Astrocyte of the spinal cord (primary cell): ENCODE data around the gene MGLL.

Source experiments
- DNase-seq: peaks from one replicate; pipeline ENCODE4 v3.0.0; 2011; ENCODE audit warnings: low read depth, low spot score
- H3K4me3 ChIP-seq: 2 replicates; pipeline ENCODE4 v1.5.1; 2011; ENCODE audit warnings: low read depth, mild to moderate bottlenecking, low read length, moderate library complexity
- in situ Hi-C: cut with HindIII; loops from 2 replicates; pipeline ENCODE4 v1.10.0; 2017; ENCODE audit warnings: low sequenced_read_pairs
- TF ChIP-seq, protein P1 (sequence below): IDR thresholded peaks from 2 replicates; pipeline ENCODE4 v1.5.1; 2012; ENCODE audit warnings: low read depth, mild to moderate bottlenecking, low read length, inconsistent platforms

Gene MGLL

DNA sequence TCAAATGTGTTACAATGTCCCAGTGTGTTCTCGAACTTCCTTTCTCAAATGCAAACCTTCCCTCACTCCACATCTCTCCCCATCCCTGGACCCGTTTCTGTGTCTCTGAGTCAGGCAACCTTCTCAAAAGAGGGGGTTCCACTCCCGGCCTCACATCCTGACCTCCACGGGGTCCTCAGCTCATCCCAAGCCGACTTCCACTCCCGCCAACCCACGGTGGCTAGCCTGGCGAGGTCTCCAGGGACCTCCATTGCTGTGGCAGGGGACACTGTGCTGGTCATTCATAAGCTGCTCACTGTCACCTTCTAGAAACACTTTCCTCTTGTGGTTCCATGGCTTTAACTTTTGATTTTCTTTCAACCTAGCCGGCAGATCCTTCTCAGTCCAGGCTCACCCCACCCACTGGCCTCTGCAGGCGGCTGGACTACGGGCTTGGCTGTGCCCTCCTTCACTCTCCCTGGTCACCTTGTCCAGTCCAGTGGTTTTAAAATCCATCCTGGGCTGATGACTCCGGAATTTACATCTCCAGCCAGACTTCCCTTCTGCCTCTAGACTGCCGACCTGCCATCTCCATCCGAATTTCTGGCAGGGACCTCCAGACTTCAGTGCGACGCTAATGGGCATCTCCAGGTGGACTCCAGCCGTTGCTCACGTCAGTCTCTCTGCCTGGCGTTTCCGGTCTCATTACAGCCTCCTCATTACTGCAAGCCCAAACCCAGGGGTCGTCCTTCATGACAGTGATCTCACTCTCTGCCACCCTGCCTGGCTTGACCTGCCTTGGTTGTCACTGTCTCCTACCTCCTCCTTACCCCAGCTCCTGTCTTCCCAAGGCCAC, 129.6 kb downstream of the MGLL start:
- in situ Hi-C loops: no loop called here
- no peak overlapping the region for H3K4me3 ChIP-seq
- DNase-seq: no peak
- TF ChIP-seq, protein P1, sequence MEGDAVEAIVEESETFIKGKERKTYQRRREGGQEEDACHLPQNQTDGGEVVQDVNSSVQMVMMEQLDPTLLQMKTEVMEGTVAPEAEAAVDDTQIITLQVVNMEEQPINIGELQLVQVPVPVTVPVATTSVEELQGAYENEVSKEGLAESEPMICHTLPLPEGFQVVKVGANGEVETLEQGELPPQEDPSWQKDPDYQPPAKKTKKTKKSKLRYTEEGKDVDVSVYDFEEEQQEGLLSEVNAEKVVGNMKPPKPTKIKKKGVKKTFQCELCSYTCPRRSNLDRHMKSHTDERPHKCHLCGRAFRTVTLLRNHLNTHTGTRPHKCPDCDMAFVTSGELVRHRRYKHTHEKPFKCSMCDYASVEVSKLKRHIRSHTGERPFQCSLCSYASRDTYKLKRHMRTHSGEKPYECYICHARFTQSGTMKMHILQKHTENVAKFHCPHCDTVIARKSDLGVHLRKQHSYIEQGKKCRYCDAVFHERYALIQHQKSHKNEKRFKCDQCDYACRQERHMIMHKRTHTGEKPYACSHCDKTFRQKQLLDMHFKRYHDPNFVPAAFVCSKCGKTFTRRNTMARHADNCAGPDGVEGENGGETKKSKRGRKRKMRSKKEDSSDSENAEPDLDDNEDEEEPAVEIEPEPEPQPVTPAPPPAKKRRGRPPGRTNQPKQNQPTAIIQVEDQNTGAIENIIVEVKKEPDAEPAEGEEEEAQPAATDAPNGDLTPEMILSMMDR: no peak

DNA sequence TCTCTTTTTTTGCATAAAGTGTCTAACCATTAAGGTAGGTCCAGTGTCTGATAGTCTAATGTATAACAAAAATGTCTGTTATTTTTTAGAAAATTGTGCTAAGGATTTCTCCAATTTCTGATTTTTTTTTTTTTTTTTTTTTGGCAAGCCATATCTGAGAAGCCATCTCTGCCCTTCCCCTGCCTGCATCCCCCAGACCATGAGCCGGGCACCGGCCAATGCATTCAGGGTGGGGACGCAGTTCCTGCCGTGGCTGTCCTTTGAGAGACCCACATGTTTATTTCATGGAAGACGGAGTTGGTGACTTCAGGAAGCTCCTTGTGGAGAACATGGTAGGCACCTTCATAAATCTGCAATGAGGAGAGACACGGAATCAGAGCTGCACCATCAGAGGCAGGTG, 130.3 kb downstream of the MGLL start:
- no peak for DNase-seq
- in situ Hi-C loops: no loop called here
- no peak overlapping the region for H3K4me3 ChIP-seq
- TF ChIP-seq, protein P1: no peak

DNA sequence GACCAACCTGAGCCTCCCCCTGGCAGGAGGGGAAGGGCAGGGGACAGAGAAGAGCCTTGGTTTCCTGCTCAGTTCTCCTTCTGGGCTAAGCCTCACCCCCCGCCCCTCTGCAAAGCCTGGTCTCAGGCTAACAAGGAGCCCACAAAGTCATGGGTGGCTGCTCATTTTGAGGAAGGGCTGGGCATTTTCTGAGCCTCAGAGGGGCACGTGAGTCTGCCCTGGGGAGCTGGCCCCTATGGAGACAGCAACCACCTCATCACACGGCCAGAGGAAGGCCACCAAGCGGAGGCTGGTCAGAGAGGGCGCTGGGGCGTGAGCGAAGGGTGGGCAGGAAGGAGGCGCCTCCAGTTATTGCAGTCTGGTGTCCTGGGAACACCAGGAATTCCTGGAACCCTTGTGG, 130.8 kb downstream of the MGLL start:
- in situ Hi-C loops: no loop called here
- no peak overlapping the region for H3K4me3 ChIP-seq
- TF ChIP-seq, protein P1: no peak
- DNase-seq: no peak

DNA sequence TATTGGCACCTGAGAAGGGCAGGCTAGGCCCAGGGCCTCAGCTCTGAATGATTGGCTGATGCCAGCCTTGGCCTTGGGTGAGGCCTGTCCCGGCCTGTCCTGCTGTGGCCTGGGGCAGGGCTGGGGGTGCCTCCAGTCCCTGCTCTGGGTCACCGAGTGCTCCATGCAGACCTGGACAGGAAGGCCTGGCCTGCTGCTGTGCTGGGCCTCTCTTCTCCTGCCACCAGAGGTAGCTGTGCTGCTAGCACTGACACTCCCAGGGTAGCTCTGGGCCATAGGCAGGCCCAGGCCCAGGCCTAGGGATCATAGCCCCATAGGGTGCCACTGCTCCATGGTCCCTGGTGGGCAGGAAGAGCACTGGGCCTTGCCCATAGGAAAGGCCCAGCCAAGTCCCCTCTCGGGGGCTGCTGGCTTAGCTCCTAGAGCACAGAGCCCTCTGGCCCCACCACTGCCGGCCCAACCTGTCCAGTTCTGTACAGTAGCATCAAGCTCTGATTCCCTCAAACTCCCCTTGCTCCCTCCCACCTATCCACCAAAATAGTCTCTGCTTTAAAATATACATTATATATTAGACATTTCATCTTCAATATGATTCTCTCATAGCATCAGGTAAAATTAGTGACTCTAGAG, 131.4 kb downstream of the MGLL start:
- peak; percentile 64 for DNase-seq
- H3K4me3 ChIP-seq: no peak overlapping the region
- in situ Hi-C loops: no loop called here
- TF ChIP-seq, protein P1: peak; percentile 93

- peak; percentile 76 for DNase-seq
- TF ChIP-seq, protein P1: no peak
- no peak overlapping the region for H3K4me3 ChIP-seq
- in situ Hi-C loops: no loop called here
Measured at GRCh38 chr3:127690106-127690505, 132.2 kb downstream of the MGLL start.

- no peak for DNase-seq
- TF ChIP-seq, protein P1: no peak
- in situ Hi-C loops: no loop called here
- no peak overlapping the region for H3K4me3 ChIP-seq
Measured at GRCh38 chr3:127689266-127689860, 133.0 kb downstream of the MGLL start.
